ENCODE measurements around the gene CTR9.

Gene CTR9

GRCh38 chr11:10829139-10829538 lies 78.1 kb downstream of the CTR9 start:
- DNase-seq, result no peak
